ENCODE measurements around the gene STK24.

STK24 gene

GRCh38 chr13:98441056-98441676, 135.7 kb downstream of the STK24 start:
- Histone ChIP-seq H3K36me3 (ENCODE audit: control insufficient read depth, insufficient read depth, low read length) (peaks cover 61% of the 10 kb centered on the region), H3K27ac (ENCODE audit: low read depth, low read length, severe bottlenecking) (no peak overlapping the region), H3K9me3 (ENCODE audit: control insufficient read depth, low read length) (no peaks in the 10 kb centered on the region), H3K4me3 (ENCODE audit: extremely low read depth, insufficient read depth, low read length, poor library complexity, severe bottlenecking) (no peak overlapping the region), H3K4me1 (ENCODE audit: control insufficient read depth, insufficient read depth, low read length, poor library complexity, severe bottlenecking) (peaks cover 11% of the 10 kb centered on the region)
- 96 to 97% methylated on average over 18 to 21 of the region's 21 CpGs for WGBS, 2 experiments (ENCODE audit: insufficient coverage in 2 of 2)

DNA sequence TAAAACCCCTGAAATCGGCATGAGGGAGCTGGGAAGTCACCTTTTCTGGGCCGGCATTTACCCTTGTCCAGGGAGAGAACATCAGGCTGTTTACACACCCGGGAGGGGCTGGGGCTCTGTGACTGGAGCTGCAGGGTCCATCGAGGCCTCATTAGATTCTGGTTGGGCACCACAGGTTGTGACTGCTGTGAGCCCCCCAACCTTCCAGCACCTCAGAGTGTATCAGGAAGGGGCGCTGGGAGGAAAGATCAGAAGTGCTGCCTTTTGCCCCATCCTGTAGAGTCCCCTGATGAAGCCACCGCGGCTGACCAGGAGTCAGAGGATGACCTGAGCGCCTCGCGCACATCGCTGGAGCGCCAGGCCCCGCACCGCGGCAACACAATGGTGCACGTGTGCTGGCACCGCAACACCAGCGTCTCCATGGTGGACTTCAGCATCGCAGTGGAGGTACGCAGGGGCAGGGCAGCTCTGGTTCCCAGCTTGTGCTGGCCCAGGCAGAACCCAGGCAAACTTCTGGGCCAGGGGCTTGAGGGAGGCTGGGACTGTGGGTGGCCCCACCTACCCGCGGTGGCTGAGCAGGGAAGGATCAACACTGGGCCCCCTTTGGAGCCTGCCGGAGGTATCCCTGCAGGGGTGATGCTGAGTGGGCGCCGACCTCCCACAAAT, 136.4 kb downstream of the STK24 start:
- WGBS, 2 experiments (ENCODE audit: insufficient coverage in 2 of 2), result 95 to 97% methylated on average over 22 to 25 of the region's 25 CpGs
- H3K36me3 ChIP-seq (ENCODE audit: control insufficient read depth, insufficient read depth, low read length), result peaks cover 64% of the 10 kb centered on the region
- H3K9me3 ChIP-seq (ENCODE audit: control insufficient read depth, low read length), result no peaks in the 10 kb centered on the region
- no peak overlapping the region for H3K27ac ChIP-seq (ENCODE audit: low read depth, low read length, severe bottlenecking)
- H3K4me3 ChIP-seq (ENCODE audit: extremely low read depth, insufficient read depth, low read length, poor library complexity, severe bottlenecking), result no peak overlapping the region
- peaks cover 11% of the 10 kb centered on the region for H3K4me1 ChIP-seq (ENCODE audit: control insufficient read depth, insufficient read depth, low read length, poor library complexity, severe bottlenecking)

DNA sequence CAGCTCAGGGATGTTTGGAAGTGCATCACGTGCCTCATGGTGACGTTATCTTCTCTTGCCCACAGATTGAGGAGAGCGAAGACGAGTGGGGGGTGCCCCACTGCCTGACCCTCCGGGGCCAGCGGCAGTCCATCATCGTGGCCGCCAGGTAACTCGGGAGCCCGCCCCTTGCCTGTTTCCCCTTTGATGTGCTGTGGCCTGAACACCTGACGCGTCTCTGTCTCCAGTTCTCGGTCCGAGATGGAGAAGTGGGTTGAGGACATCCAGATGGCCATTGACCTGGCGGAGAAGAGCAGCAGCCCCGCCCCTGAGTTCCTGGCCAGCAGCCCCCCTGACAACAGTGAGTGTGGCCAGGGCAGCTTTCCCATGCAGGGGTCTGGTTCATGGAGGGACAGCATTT, 137.0 kb downstream of the STK24 start:
- Histone ChIP-seq H3K4me1 (ENCODE audit: control insufficient read depth, insufficient read depth, low read length, poor library complexity, severe bottlenecking) (peaks cover 11% of the 10 kb centered on the region), H3K27ac (ENCODE audit: low read depth, low read length, severe bottlenecking) (no peak overlapping the region), H3K36me3 (ENCODE audit: control insufficient read depth, insufficient read depth, low read length) (peaks cover 68% of the 10 kb centered on the region), H3K4me3 (ENCODE audit: extremely low read depth, insufficient read depth, low read length, poor library complexity, severe bottlenecking) (no peak overlapping the region), H3K9me3 (ENCODE audit: control insufficient read depth, low read length) (no peaks in the 10 kb centered on the region)
- WGBS, 2 experiments (ENCODE audit: insufficient coverage in 2 of 2), result 91 to 95% methylated on average over 13 to 14 of the region's 16 CpGs

- WGBS, 2 experiments (ENCODE audit: insufficient coverage in 2 of 2), result 94 to 98% methylated on average over 24 to 29 of the region's 32 CpGs
Measured at GRCh38 chr13:98439126-98439828, 137.6 kb downstream of the STK24 start.

DNA sequence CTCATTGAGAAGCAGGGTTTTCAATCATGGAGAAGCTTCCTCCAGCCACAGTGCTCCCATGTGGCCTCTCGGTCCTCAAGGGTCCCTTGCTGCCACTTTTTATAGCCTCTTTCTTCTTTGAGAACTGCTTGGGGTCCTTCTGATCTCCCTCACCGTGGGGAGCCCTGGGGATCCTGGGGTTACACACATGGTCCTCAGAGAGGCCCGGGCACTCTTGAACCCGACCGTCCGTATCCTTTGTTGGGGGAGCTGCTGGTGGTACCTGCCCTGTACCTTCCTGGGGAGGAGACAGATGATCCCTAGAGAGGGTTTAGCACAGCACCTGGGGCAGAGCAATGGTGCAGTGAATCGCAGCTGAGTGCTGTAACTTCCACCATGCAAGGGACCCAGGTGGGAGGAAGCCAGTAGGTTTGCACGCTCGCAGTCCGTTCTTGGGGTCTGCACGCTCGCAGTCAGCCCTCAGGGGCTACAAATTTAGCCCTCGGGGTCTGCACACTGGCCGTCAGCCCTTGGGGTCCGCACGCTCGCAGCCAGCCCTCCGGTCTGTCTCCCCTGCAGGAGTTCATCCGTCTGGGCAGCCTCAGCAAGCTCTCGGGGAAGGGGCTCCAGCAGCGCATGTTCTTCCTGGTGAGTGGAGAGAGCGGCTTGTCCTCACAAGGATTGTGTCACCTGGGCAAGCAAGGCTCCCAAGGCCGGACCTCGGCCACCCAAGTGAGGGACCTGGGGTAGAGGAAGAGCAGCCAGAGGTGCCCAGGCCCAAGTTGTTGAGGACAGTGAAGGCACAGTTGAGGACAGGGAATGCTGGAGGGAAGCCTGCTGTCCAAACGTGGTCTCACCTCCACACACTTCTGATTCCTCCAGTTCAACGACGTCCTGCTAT, 138.4 kb downstream of the STK24 start:
- H3K4me1 ChIP-seq (ENCODE audit: control insufficient read depth, insufficient read depth, low read length, poor library complexity, severe bottlenecking), result peaks cover 8% of the 10 kb centered on the region
- no peak overlapping the region for H3K27ac ChIP-seq (ENCODE audit: low read depth, low read length, severe bottlenecking)
- H3K36me3 ChIP-seq (ENCODE audit: control insufficient read depth, insufficient read depth, low read length), result peaks cover 71% of the 10 kb centered on the region
- no peaks in the 10 kb centered on the region for H3K9me3 ChIP-seq (ENCODE audit: control insufficient read depth, low read length)
- WGBS, 2 experiments (ENCODE audit: insufficient coverage in 2 of 2), result 94 to 96% methylated on average over 20 to 26 of the region's 27 CpGs
- no peak overlapping the region for H3K4me3 ChIP-seq (ENCODE audit: extremely low read depth, insufficient read depth, low read length, poor library complexity, severe bottlenecking)

More at GRCh38 chr13:98439126-98439828, 137.6 kb downstream of the STK24 start:
- H3K9me3 ChIP-seq (ENCODE audit: control insufficient read depth, low read length), result no peaks in the 10 kb centered on the region
- peaks cover 67% of the 10 kb centered on the region for H3K36me3 ChIP-seq (ENCODE audit: control insufficient read depth, insufficient read depth, low read length)
- peaks cover 11% of the 10 kb centered on the region for H3K4me1 ChIP-seq (ENCODE audit: control insufficient read depth, insufficient read depth, low read length, poor library complexity, severe bottlenecking)
- no peak overlapping the region for H3K27ac ChIP-seq (ENCODE audit: low read depth, low read length, severe bottlenecking)
- no peak overlapping the region for H3K4me3 ChIP-seq (ENCODE audit: extremely low read depth, insufficient read depth, low read length, poor library complexity, severe bottlenecking)

DNA sequence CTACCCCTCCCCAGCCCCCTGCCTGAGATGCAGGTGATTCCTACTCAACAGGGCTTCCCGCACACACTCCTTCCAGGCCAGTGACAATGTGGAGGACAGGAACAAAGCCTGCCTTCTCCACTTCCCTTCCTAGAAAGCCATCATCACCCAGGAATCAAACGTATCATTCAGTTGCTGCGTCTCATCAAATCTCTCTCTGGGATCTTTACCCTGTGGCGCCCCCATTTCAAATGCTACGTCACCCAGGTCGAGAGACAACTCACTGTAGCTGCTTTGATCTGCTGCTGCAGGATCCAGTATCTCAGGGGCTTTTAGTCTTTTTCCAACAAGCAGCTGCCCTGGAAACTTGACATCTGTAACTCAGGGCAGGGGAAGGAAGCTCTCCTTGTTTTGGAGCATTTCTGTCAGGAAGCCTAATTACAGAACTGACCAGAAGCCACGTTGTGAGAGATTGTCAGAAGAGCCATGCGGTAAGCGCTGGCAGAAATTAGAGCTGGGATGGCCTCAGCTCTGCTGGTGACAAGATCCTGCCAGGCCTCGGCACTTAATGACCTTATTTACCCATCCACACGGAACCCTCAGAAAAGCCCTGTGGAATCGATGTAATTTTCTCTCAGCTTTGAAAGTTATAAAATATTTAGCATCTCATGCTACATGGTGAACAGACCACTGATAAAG, 140.5 kb downstream of the STK24 start:
- H3K4me1 ChIP-seq (ENCODE audit: control insufficient read depth, insufficient read depth, low read length, poor library complexity, severe bottlenecking), result no peaks in the 10 kb centered on the region
- no peak overlapping the region for H3K27ac ChIP-seq (ENCODE audit: low read depth, low read length, severe bottlenecking)
- H3K4me3 ChIP-seq (ENCODE audit: extremely low read depth, insufficient read depth, low read length, poor library complexity, severe bottlenecking), result no peak overlapping the region
- 91 to 96% methylated on average over 9 to 11 of the region's 12 CpGs for WGBS, 2 experiments (ENCODE audit: insufficient coverage in 2 of 2)
- no peaks in the 10 kb centered on the region for H3K9me3 ChIP-seq (ENCODE audit: control insufficient read depth, low read length)
- peaks cover 68% of the 10 kb centered on the region for H3K36me3 ChIP-seq (ENCODE audit: control insufficient read depth, insufficient read depth, low read length)

DNA sequence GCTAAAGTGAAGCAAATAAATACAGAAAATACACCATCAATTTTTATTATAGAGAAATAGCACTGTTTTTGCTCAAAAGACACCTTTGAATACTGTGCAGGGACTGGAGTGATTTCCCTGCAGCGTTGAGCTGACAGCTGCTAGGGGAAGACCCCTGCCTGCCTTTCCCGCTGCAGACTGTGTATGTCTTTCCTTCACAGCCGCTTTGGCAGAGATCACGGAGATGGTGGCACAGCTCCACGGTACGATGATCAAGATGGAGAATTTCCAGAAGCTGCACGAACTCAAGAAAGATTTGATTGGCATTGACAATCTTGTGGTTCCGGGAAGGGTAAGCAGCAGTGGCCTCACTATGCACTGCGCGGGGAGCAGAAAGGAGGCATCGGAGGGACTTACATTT, 141.5 kb downstream of the STK24 start:
- Histone ChIP-seq H3K36me3 (ENCODE audit: control insufficient read depth, insufficient read depth, low read length) (peaks cover 65% of the 10 kb centered on the region), H3K4me1 (ENCODE audit: control insufficient read depth, insufficient read depth, low read length, poor library complexity, severe bottlenecking) (no peaks in the 10 kb centered on the region), H3K27ac (ENCODE audit: low read depth, low read length, severe bottlenecking) (no peak overlapping the region), H3K4me3 (ENCODE audit: extremely low read depth, insufficient read depth, low read length, poor library complexity, severe bottlenecking) (no peak overlapping the region), H3K9me3 (ENCODE audit: control insufficient read depth, low read length) (no peaks in the 10 kb centered on the region)
- WGBS, 2 experiments (ENCODE audit: insufficient coverage in 2 of 2), result 93 to 96% methylated on average over 11 of the region's 11 CpGs

DNA sequence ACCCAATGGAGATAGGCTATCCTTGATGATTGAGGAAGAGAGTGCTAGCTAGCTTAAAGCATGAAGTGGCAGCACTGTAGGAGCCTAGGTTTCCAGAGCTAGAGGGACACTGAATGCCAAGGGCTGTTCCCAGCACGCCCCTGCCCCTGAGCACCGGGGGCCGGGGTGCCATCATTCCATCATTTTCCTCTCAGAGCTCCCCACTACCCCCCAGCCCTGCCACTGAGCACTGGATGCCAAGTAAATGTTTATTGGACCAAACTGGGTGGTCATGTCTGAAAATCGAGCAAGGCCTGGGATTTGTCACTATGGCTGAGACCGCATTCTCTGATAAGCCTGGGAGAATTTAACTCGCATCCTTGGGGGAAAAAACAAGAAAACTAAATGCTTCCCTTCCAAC, 142.8 kb downstream of the STK24 start:
- H3K4me1 ChIP-seq (ENCODE audit: control insufficient read depth, insufficient read depth, low read length, poor library complexity, severe bottlenecking), result no peaks in the 10 kb centered on the region
- H3K4me3 ChIP-seq (ENCODE audit: extremely low read depth, insufficient read depth, low read length, poor library complexity, severe bottlenecking), result no peak overlapping the region
- WGBS, 2 experiments (ENCODE audit: insufficient coverage in 2 of 2), result 100% methylated on average over 4 of the region's 6 CpGs
- no peaks in the 10 kb centered on the region for H3K9me3 ChIP-seq (ENCODE audit: control insufficient read depth, low read length)
- H3K27ac ChIP-seq (ENCODE audit: low read depth, low read length, severe bottlenecking), result no peak overlapping the region
- peaks cover 60% of the 10 kb centered on the region for H3K36me3 ChIP-seq (ENCODE audit: control insufficient read depth, insufficient read depth, low read length)

DNA sequence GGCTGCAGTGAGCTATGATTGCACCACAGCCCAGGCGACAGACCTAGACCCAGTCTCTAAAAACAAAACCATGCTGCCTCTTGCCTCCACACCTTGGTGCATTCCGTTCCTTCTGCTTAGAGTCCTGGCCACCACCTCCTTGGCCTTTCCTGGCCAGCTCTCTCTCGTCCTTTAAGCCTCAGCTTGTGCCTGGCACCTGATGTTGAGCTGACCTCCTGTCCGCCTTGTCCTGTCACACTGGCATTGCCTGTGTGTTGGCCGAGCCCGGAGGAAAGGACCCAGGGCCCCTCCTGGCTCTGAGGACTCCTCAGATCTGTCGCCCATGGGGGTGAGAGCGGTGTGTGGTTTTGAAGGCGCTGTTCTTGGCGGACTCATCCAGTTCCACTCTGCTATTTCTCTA, 143.3 kb downstream of the STK24 start:
- H3K36me3 ChIP-seq (ENCODE audit: control insufficient read depth, insufficient read depth, low read length), result peaks cover 62% of the 10 kb centered on the region
- WGBS, 2 experiments (ENCODE audit: insufficient coverage in 2 of 2), result 93 to 99% methylated on average over 8 to 10 of the region's 10 CpGs
- H3K4me3 ChIP-seq (ENCODE audit: extremely low read depth, insufficient read depth, low read length, poor library complexity, severe bottlenecking), result no peak overlapping the region
- H3K27ac ChIP-seq (ENCODE audit: low read depth, low read length, severe bottlenecking), result no peak overlapping the region
- no peaks in the 10 kb centered on the region for H3K9me3 ChIP-seq (ENCODE audit: control insufficient read depth, low read length)
- no peaks in the 10 kb centered on the region for H3K4me1 ChIP-seq (ENCODE audit: control insufficient read depth, insufficient read depth, low read length, poor library complexity, severe bottlenecking)

DNA sequence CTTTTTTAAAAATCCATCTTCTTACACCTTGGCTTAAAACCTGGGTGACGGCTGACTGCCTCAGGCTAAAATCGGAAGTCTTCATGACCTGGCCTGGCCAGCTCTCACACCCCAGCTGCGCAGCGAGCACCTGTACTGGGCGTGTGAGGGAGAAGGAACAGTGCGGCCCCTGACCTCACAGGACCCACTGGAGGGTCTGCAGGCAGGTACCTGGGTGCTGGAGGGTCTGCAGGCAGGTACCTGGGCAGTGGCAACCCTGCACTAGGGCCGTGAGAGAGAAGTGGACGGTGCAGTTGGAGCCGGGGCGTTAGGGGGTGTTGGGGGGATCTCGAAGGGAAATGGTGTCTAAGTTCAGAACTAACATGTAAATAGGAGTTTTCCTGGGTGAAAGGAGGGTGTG, 144.3 kb downstream of the STK24 start:
- Histone ChIP-seq H3K27ac (ENCODE audit: low read depth, low read length, severe bottlenecking) (no peak overlapping the region), H3K4me3 (ENCODE audit: extremely low read depth, insufficient read depth, low read length, poor library complexity, severe bottlenecking) (no peak overlapping the region), H3K4me1 (ENCODE audit: control insufficient read depth, insufficient read depth, low read length, poor library complexity, severe bottlenecking) (no peaks in the 10 kb centered on the region), H3K9me3 (ENCODE audit: control insufficient read depth, low read length) (no peaks in the 10 kb centered on the region), H3K36me3 (ENCODE audit: control insufficient read depth, insufficient read depth, low read length) (peaks cover 65% of the 10 kb centered on the region)
- WGBS, 2 experiments (ENCODE audit: insufficient coverage in 2 of 2), result 92 to 95% methylated on average over 9 to 10 of the region's 11 CpGs
